ENCODE measurements around the gene SLC25A3. TPM values are rescaled to one million over a fixed set of nuclear protein-coding genes. Genes with fewer than 3 reads are reported as not detected.
"Not testable (repeated sequence)": the region's sequence is repeated elsewhere in the genome, so short reads cannot be mapped to it uniquely, and the experiment has no call there.

SLC25A3 gene
- total and polyA plus RNA-seq, 4 donors, result 352 to 474 (median 443) TPM

DNA sequence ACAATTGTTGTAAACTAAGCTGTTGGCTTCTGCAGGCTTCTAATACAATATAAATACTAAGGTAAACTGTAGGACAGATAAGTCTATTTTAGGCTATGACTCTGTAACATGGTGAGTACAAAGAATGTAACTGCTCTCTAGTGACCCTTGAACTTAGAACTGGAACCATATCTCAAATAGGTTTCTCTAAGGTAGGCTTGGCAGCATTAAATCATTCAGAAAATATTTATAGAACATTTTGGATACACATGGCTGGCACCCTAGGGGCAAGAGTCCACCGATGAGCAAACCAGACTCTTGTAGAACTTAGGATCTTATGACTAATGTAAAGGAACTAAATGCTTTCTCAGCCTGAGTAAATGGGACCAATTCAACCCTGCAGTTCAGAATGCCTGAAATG is 19.4 kb upstream of the SLC25A3 start:
- Histone ChIP-seq H3K4me1 (ENCODE audit: control insufficient read depth, insufficient read depth, low read length) (no peaks in the 10 kb centered on the region), H3K36me3 (ENCODE audit: control insufficient read depth, insufficient read depth, low read length) (no peaks in the 10 kb centered on the region), H3K4me3 (ENCODE audit: low read depth, low read length) (no peak overlapping the region), H3K27ac (ENCODE audit: low read depth, low read length) (no peak overlapping the region), H3K27me3 (ENCODE audit: control insufficient read depth, insufficient read depth, low read length) (no peaks in the 10 kb centered on the region), H3K9me3 (ENCODE audit: control insufficient read depth, insufficient read depth, low read length) (no peaks in the 10 kb centered on the region)
- no CpG with 5 or more reads among the region's 1 CpG for WGBS (ENCODE audit: insufficient coverage)
- DNase-seq (ENCODE audit: low read depth in 4 of 6, low spot score in 6 of 6), result no peak

DNA sequence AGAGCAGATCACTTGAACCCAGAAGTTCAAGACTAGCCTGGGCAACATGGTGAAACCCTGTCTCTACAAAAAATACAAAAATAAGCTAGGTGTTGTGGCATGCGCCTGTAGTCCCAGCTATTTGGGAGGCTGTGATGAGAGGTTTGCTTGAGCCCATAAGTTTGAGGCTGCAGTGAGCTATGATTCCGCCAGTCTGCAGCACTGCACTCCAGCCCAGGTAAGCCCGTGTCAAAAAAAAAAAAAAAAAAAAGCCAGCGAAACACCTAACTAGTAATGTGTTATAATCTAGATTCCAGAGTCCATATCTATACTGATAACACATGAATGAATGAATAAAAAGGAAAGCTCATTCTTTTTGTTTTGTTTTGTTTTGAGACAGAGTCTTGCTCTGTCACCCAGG is 18.5 kb upstream of the SLC25A3 start:
- no peak for DNase-seq (ENCODE audit: low read depth in 4 of 6, low spot score in 6 of 6)
- WGBS (ENCODE audit: insufficient coverage), result no CpG with 5 or more reads among the region's 4 CpGs

GRCh38 chr12:98576795-98577194 is 16.7 kb upstream of the SLC25A3 start:
- H3K4me1 ChIP-seq (ENCODE audit: control insufficient read depth, insufficient read depth, low read length); H3K9me3 ChIP-seq (ENCODE audit: control insufficient read depth, insufficient read depth, low read length); H3K27me3 ChIP-seq (ENCODE audit: control insufficient read depth, insufficient read depth, low read length); H3K36me3 ChIP-seq (ENCODE audit: control insufficient read depth, insufficient read depth, low read length); H3K4me3 ChIP-seq (ENCODE audit: low read depth, low read length); H3K27ac ChIP-seq (ENCODE audit: low read depth, low read length); DNase-seq (ENCODE audit: low read depth in 4 of 6, low spot score in 6 of 6): not testable (repeated sequence)
- WGBS (ENCODE audit: insufficient coverage), result no CpG with 5 or more reads among the region's 2 CpGs

More for the DNA sequence above, 18.5 kb upstream of the SLC25A3 start:
- Histone ChIP-seq H3K9me3 (ENCODE audit: control insufficient read depth, insufficient read depth, low read length) (no peaks in the 10 kb centered on the region), H3K36me3 (ENCODE audit: control insufficient read depth, insufficient read depth, low read length) (no peaks in the 10 kb centered on the region), H3K4me3 (ENCODE audit: low read depth, low read length) (no peak overlapping the region), H3K27me3 (ENCODE audit: control insufficient read depth, insufficient read depth, low read length) (no peaks in the 10 kb centered on the region), H3K4me1 (ENCODE audit: control insufficient read depth, insufficient read depth, low read length) (no peaks in the 10 kb centered on the region), H3K27ac (ENCODE audit: low read depth, low read length) (no peak overlapping the region)

- H3K4me3 ChIP-seq (ENCODE audit: low read depth, low read length), result no peak overlapping the region
- WGBS (ENCODE audit: insufficient coverage), result no CpG with 5 or more reads among the region's 1 CpG
- no peaks in the 10 kb centered on the region for H3K9me3 ChIP-seq (ENCODE audit: control insufficient read depth, insufficient read depth, low read length)
- no peak for DNase-seq (ENCODE audit: low read depth in 4 of 6, low spot score in 6 of 6)
- no peak overlapping the region for H3K27ac ChIP-seq (ENCODE audit: low read depth, low read length)
- H3K27me3 ChIP-seq (ENCODE audit: control insufficient read depth, insufficient read depth, low read length), result no peaks in the 10 kb centered on the region
- no peaks in the 10 kb centered on the region for H3K36me3 ChIP-seq (ENCODE audit: control insufficient read depth, insufficient read depth, low read length)
- H3K4me1 ChIP-seq (ENCODE audit: control insufficient read depth, insufficient read depth, low read length), result no peaks in the 10 kb centered on the region
Measured at GRCh38 chr12:98578392-98578791, 15.1 kb upstream of the SLC25A3 start.

GRCh38 chr12:98578821-98579220 is 14.7 kb upstream of the SLC25A3 start:
- Histone ChIP-seq H3K9me3 (ENCODE audit: control insufficient read depth, insufficient read depth, low read length) (no peaks in the 10 kb centered on the region), H3K27me3 (ENCODE audit: control insufficient read depth, insufficient read depth, low read length) (no peaks in the 10 kb centered on the region), H3K4me3 (ENCODE audit: low read depth, low read length) (no peak overlapping the region), H3K27ac (ENCODE audit: low read depth, low read length) (no peak overlapping the region), H3K36me3 (ENCODE audit: control insufficient read depth, insufficient read depth, low read length) (no peaks in the 10 kb centered on the region), H3K4me1 (ENCODE audit: control insufficient read depth, insufficient read depth, low read length) (no peaks in the 10 kb centered on the region)
- WGBS (ENCODE audit: insufficient coverage), result no CpG with 5 or more reads among the region's 2 CpGs
- no peak for DNase-seq (ENCODE audit: low read depth in 4 of 6, low spot score in 6 of 6)

DNA sequence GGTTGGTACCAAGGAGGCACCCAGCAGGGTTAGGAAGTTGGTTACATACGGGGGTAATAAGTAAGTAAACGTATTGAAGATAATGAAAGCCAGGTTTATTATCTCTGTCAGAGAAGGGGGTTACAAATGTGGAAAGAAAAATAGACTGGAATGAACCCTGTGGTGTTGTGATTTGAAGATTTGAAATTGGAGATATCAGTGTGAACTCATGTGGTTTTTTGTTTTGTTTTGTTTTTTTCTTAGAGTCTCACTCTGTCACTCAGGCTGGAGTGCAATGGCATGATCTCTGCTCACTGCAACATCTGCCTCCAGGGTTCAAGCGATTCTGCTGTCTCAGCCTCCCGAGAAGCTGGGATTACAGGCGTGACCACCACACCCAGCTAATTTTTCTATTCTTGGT is 14.1 kb upstream of the SLC25A3 start:
- no peak overlapping the region for H3K4me3 ChIP-seq (ENCODE audit: low read depth, low read length)
- no peak overlapping the region for H3K27ac ChIP-seq (ENCODE audit: low read depth, low read length)
- 67% methylated on average over 4 of the region's 5 CpGs for WGBS (ENCODE audit: insufficient coverage)
- no peaks in the 10 kb centered on the region for H3K36me3 ChIP-seq (ENCODE audit: control insufficient read depth, insufficient read depth, low read length)
- no peaks in the 10 kb centered on the region for H3K4me1 ChIP-seq (ENCODE audit: control insufficient read depth, insufficient read depth, low read length)
- H3K27me3 ChIP-seq (ENCODE audit: control insufficient read depth, insufficient read depth, low read length), result no peaks in the 10 kb centered on the region
- H3K9me3 ChIP-seq (ENCODE audit: control insufficient read depth, insufficient read depth, low read length), result no peaks in the 10 kb centered on the region
- DNase-seq (ENCODE audit: low read depth in 4 of 6, low spot score in 6 of 6), result no peak

GRCh38 chr12:98579835-98580234 is 13.7 kb upstream of the SLC25A3 start:
- H3K4me1 ChIP-seq (ENCODE audit: control insufficient read depth, insufficient read depth, low read length), result no peaks in the 10 kb centered on the region
- no peak overlapping the region for H3K27ac ChIP-seq (ENCODE audit: low read depth, low read length)
- no peaks in the 10 kb centered on the region for H3K36me3 ChIP-seq (ENCODE audit: control insufficient read depth, insufficient read depth, low read length)
- DNase-seq (ENCODE audit: low read depth in 4 of 6, low spot score in 6 of 6), result no peak
- no peak overlapping the region for H3K4me3 ChIP-seq (ENCODE audit: low read depth, low read length)
- H3K27me3 ChIP-seq (ENCODE audit: control insufficient read depth, insufficient read depth, low read length), result no peaks in the 10 kb centered on the region
- H3K9me3 ChIP-seq (ENCODE audit: control insufficient read depth, insufficient read depth, low read length), result no peaks in the 10 kb centered on the region
- 75% methylated on average over 3 of the region's 3 CpGs for WGBS (ENCODE audit: insufficient coverage)

- H3K27ac ChIP-seq (ENCODE audit: low read depth, low read length), result no peak overlapping the region
- 100% methylated on average over 1 of the region's 5 CpGs for WGBS (ENCODE audit: insufficient coverage)
- H3K9me3 ChIP-seq (ENCODE audit: control insufficient read depth, insufficient read depth, low read length), result no peaks in the 10 kb centered on the region
- no peaks in the 10 kb centered on the region for H3K4me1 ChIP-seq (ENCODE audit: control insufficient read depth, insufficient read depth, low read length)
- no peak overlapping the region for H3K4me3 ChIP-seq (ENCODE audit: low read depth, low read length)
- no peaks in the 10 kb centered on the region for H3K36me3 ChIP-seq (ENCODE audit: control insufficient read depth, insufficient read depth, low read length)
- DNase-seq (ENCODE audit: low read depth in 4 of 6, low spot score in 6 of 6), result no peak
- H3K27me3 ChIP-seq (ENCODE audit: control insufficient read depth, insufficient read depth, low read length), result no peaks in the 10 kb centered on the region
Measured at GRCh38 chr12:98580695-98581094, 12.8 kb upstream of the SLC25A3 start.

GRCh38 chr12:98581101-98581500 is 12.4 kb upstream of the SLC25A3 start:
- DNase-seq (ENCODE audit: low read depth in 4 of 6, low spot score in 6 of 6), result peak in 1 of 6 donors; percentile 63
- Histone ChIP-seq H3K4me1 (ENCODE audit: control insufficient read depth, insufficient read depth, low read length) (no peaks in the 10 kb centered on the region), H3K27me3 (ENCODE audit: control insufficient read depth, insufficient read depth, low read length) (no peaks in the 10 kb centered on the region), H3K27ac (ENCODE audit: low read depth, low read length) (no peak overlapping the region), H3K36me3 (ENCODE audit: control insufficient read depth, insufficient read depth, low read length) (no peaks in the 10 kb centered on the region), H3K4me3 (ENCODE audit: low read depth, low read length) (no peak overlapping the region), H3K9me3 (ENCODE audit: control insufficient read depth, insufficient read depth, low read length) (no peaks in the 10 kb centered on the region)
- no CpG with 5 or more reads among the region's 1 CpG for WGBS (ENCODE audit: insufficient coverage)

- 89% methylated on average over 3 of the region's 6 CpGs for WGBS (ENCODE audit: insufficient coverage)
- no peak overlapping the region for H3K4me3 ChIP-seq (ENCODE audit: low read depth, low read length)
- no peaks in the 10 kb centered on the region for H3K36me3 ChIP-seq (ENCODE audit: control insufficient read depth, insufficient read depth, low read length)
- H3K27me3 ChIP-seq (ENCODE audit: control insufficient read depth, insufficient read depth, low read length), result no peaks in the 10 kb centered on the region
- H3K4me1 ChIP-seq (ENCODE audit: control insufficient read depth, insufficient read depth, low read length), result no peaks in the 10 kb centered on the region
- no peaks in the 10 kb centered on the region for H3K9me3 ChIP-seq (ENCODE audit: control insufficient read depth, insufficient read depth, low read length)
- no peak for DNase-seq (ENCODE audit: low read depth in 4 of 6, low spot score in 6 of 6)
- H3K27ac ChIP-seq (ENCODE audit: low read depth, low read length), result no peak overlapping the region
Measured at GRCh38 chr12:98582093-98582492, 11.4 kb upstream of the SLC25A3 start.

Measured in spinal cord (tissue), 10 donors.